ENCODE measurements around the gene HDAC7.

The HDAC7 gene

GRCh38 chr12:47819896-47820630 is at the start of gene HDAC7:
HDAC7 (minus strand) TSS chr12:47819903; CDS start chr12:47819785, 118 bp downstream.
- TF ChIP-seq CTCF (IDR thresholded peaks at IDR 0.05; ENCODE audit: control insufficient read depth, extremely low read depth, insufficient read depth): 0 out of 2 replicates have a peak, but pooled peaks have one; percentile 15
- H3K4me3 ChIP-seq (ENCODE audit: low read depth, low read length): peak within 1 kb of the TSS; percentile 70
- peak; percentile 52 for DNase-seq (ENCODE audit: low read depth)

- no peak for DNase-seq (ENCODE audit: low read depth)
- H3K4me3 ChIP-seq (ENCODE audit: low read depth, low read length): no peak overlapping the region
- TF ChIP-seq CTCF (IDR thresholded peaks at IDR 0.05; ENCODE audit: control insufficient read depth, extremely low read depth, insufficient read depth): no peak
Observed at GRCh38 chr12:47868552-47869031, 48.9 kb upstream of the HDAC7 start.

GRCh38 chr12:47868041-47868440 is 48.3 kb upstream of the HDAC7 start:
- no peak for DNase-seq (ENCODE audit: low read depth)
- no peak for TF ChIP-seq CTCF (IDR thresholded peaks at IDR 0.05; ENCODE audit: control insufficient read depth, extremely low read depth, insufficient read depth)
- H3K4me3 ChIP-seq (ENCODE audit: low read depth, low read length): no peak overlapping the region

- TF ChIP-seq CTCF (IDR thresholded peaks at IDR 0.05; ENCODE audit: control insufficient read depth, extremely low read depth, insufficient read depth): no peak
- no peak for DNase-seq (ENCODE audit: low read depth)
Observed at GRCh38 chr12:47867495-47867941, 47.8 kb upstream of the HDAC7 start.

GRCh38 chr12:47864646-47865235 is 45.0 kb upstream of the HDAC7 start:
- no peak for DNase-seq (ENCODE audit: low read depth)
- no peak for TF ChIP-seq CTCF (IDR thresholded peaks at IDR 0.05; ENCODE audit: control insufficient read depth, extremely low read depth, insufficient read depth)
- no peak overlapping the region for H3K4me3 ChIP-seq (ENCODE audit: low read depth, low read length)

More at GRCh38 chr12:47867495-47867941, 47.8 kb upstream of the HDAC7 start:
- no peak overlapping the region for H3K4me3 ChIP-seq (ENCODE audit: low read depth, low read length)

GRCh38 chr12:47863985-47864384 is 44.3 kb upstream of the HDAC7 start:
- no peak overlapping the region for H3K4me3 ChIP-seq (ENCODE audit: low read depth, low read length)
- no peak for DNase-seq (ENCODE audit: low read depth)
- no peak for TF ChIP-seq CTCF (IDR thresholded peaks at IDR 0.05; ENCODE audit: control insufficient read depth, extremely low read depth, insufficient read depth)
